ENCODE measurements around the gene KIAA1549.

- no peak for TF ChIP-seq CTCF (IDR thresholded peaks at IDR 0.05)
- TF ChIP-seq POLR2A (IDR thresholded peaks at IDR 0.05): no peak
These were observed 112.5 kb downstream of the KIAA1549 start for GRCh38 chr7:138868711-138869110.
